ENCODE results near the gene TMEM69. TPM values are rescaled to one million over a fixed set of nuclear protein-coding genes. Genes with fewer than 3 reads are reported as not detected.

TMEM69 gene
- total and polyA plus RNA-seq, 4 donors: 8.0 to 13.0 (median 12.0) TPM

- no peaks in the 10 kb centered on the region for H3K4me1 ChIP-seq (ENCODE audit: control insufficient read depth in 4 of 4, insufficient read depth in 4 of 4, low read length in 3 of 4)
- peaks cover 0 to 9% (median under 1%) of the 10 kb centered on the region in 4 donors for H3K36me3 ChIP-seq (ENCODE audit: control insufficient read depth in 4 of 4, insufficient read depth in 3 of 4, low read depth in 1 of 4, low read length in 3 of 4)
- no peak for DNase-seq (ENCODE audit: low spot score)
- H3K4me3 ChIP-seq (ENCODE audit: low read depth in 1 of 3, low read length in 3 of 3): no peak overlapping the region
- no peak overlapping the region for H3K27ac ChIP-seq (ENCODE audit: low read depth in 1 of 2, low read length in 2 of 2)
- H3K9me3 ChIP-seq (ENCODE audit: control insufficient read depth in 4 of 4, low read length in 3 of 4): no peaks in the 10 kb centered on the region
- H3K27me3 ChIP-seq (ENCODE audit: control insufficient read depth in 4 of 4, insufficient read depth in 4 of 4, low read length in 3 of 4): no peaks in the 10 kb centered on the region
- TF ChIP-seq HNF4G (IDR thresholded peaks at IDR 0.05): no peak
- no peak for TF ChIP-seq FOXA2 (IDR thresholded peaks at IDR 0.05)
- TF ChIP-seq SP1 (IDR thresholded peaks at IDR 0.05): no peak
- no peak for TF ChIP-seq RXRA (IDR thresholded peaks at IDR 0.05)
- no peak for TF ChIP-seq MAX (IDR thresholded peaks at IDR 0.05)
- no peak for TF ChIP-seq YY1 (IDR thresholded peaks at IDR 0.05)
- TF ChIP-seq HNF4A (conservative IDR thresholded peaks at IDR 0.05): no peak
- no peak for TF ChIP-seq REST (IDR thresholded peaks at IDR 0.05)
- no peak for TF ChIP-seq ZBTB33 (IDR thresholded peaks at IDR 0.05)
- TF ChIP-seq FOXA1 (IDR thresholded peaks at IDR 0.05): no peak
- no peak for TF ChIP-seq ATF3 (IDR thresholded peaks at IDR 0.05)
- TF ChIP-seq CTCF (IDR thresholded peaks at IDR 0.05; ENCODE audit: low read depth, low read length, missing input control): no peak
- no peak for TF ChIP-seq EGR1 (IDR thresholded peaks at IDR 0.05; ENCODE audit: low read depth in 2 of 2)
- TF ChIP-seq GABPA (IDR thresholded peaks at IDR 0.05 in 1 of 2, conservative IDR thresholded peaks at IDR 0.05 in 1 of 2): no peak
- 100% methylated on average over 1 of the region's 1 CpG for WGBS
- no peak overlapping the region for H3K9ac ChIP-seq (ENCODE audit: low read depth in 1 of 2, low read length in 2 of 2)
These were observed 30.3 kb downstream of the TMEM69 start for GRCh38 chr1:45718289-45718688.

GRCh38 chr1:45721207-45721606, 33.2 kb downstream of the TMEM69 start:
- Histone ChIP-seq H3K9me3 (ENCODE audit: control insufficient read depth in 4 of 4, low read length in 3 of 4) (no peaks in the 10 kb centered on the region), H3K4me1 (ENCODE audit: control insufficient read depth in 4 of 4, insufficient read depth in 4 of 4, low read length in 3 of 4) (no peaks in the 10 kb centered on the region), H3K9ac (ENCODE audit: low read depth in 1 of 2, low read length in 2 of 2) (no peak overlapping the region), H3K4me3 (ENCODE audit: low read depth in 1 of 3, low read length in 3 of 3) (no peak overlapping the region), H3K36me3 (ENCODE audit: control insufficient read depth in 4 of 4, insufficient read depth in 3 of 4, low read depth in 1 of 4, low read length in 3 of 4) (peaks cover 0 to 6% (median 0%) of the 10 kb centered on the region in 4 donors), H3K27ac (ENCODE audit: low read depth in 1 of 2, low read length in 2 of 2) (no peak overlapping the region), H3K27me3 (ENCODE audit: control insufficient read depth in 4 of 4, insufficient read depth in 4 of 4, low read length in 3 of 4) (no peaks in the 10 kb centered on the region)
- DNase-seq (ENCODE audit: low spot score): no peak
- WGBS: 96% methylated on average over 1 of the region's 1 CpG
- no peak for TF ChIP-seq CTCF (IDR thresholded peaks at IDR 0.05; ENCODE audit: low read depth, low read length, missing input control)
- TF ChIP-seq JUND (IDR thresholded peaks at IDR 0.05): no peak
- no peak for TF ChIP-seq ZBTB33 (IDR thresholded peaks at IDR 0.05)
- TF ChIP-seq GABPA (IDR thresholded peaks at IDR 0.05 in 1 of 2, conservative IDR thresholded peaks at IDR 0.05 in 1 of 2): no peak
- no peak for TF ChIP-seq REST (IDR thresholded peaks at IDR 0.05)
- no peak for TF ChIP-seq FOXA2 (IDR thresholded peaks at IDR 0.05)

All from liver (tissue), 9 donors.